Measurements from ENCODE around the gene TMEM232.

The TMEM232 gene

GRCh38 chr5:110754181-110754580 is 27.7 kb upstream of the TMEM232 start:
- no peak overlapping the region for H3K4me3 ChIP-seq (replicated peaks; ENCODE audit: low read depth, low read length)
- TF ChIP-seq, protein P1, sequence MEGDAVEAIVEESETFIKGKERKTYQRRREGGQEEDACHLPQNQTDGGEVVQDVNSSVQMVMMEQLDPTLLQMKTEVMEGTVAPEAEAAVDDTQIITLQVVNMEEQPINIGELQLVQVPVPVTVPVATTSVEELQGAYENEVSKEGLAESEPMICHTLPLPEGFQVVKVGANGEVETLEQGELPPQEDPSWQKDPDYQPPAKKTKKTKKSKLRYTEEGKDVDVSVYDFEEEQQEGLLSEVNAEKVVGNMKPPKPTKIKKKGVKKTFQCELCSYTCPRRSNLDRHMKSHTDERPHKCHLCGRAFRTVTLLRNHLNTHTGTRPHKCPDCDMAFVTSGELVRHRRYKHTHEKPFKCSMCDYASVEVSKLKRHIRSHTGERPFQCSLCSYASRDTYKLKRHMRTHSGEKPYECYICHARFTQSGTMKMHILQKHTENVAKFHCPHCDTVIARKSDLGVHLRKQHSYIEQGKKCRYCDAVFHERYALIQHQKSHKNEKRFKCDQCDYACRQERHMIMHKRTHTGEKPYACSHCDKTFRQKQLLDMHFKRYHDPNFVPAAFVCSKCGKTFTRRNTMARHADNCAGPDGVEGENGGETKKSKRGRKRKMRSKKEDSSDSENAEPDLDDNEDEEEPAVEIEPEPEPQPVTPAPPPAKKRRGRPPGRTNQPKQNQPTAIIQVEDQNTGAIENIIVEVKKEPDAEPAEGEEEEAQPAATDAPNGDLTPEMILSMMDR (IDR thresholded peaks at IDR 0.05; ENCODE audit: low read length, missing control alignments) = no peak
- no peak for DNase-seq (ENCODE audit: low read depth)

GRCh38 chr5:110753600-110753999 is 27.1 kb upstream of the TMEM232 start:
- TF ChIP-seq, protein P1 (IDR thresholded peaks at IDR 0.05; ENCODE audit: low read length, missing control alignments) = no peak
- no peak overlapping the region for H3K4me3 ChIP-seq (replicated peaks; ENCODE audit: low read depth, low read length)
- no peak for DNase-seq (ENCODE audit: low read depth)

DNA sequence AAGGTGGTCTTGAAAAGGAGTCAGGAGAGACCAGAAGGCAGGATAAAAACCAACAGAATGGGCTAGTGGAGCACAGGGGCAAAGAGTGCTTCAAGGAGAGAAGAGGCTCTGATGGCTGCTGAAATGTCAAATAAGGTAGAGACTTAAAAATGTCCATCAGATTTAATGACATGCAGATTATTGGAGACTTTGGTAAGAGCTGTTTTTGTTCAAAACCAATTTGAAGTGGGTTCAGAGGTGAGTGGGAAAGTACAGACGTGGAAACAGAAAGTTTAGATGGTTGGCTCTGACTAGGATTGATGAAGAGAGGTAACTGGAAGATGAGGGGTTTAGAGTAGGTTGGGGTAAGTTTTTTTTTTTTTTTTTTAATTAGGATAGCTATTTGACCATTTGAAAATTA is 26.5 kb upstream of the TMEM232 start:
- no peak overlapping the region for H3K4me3 ChIP-seq (replicated peaks; ENCODE audit: low read depth, low read length)
- TF ChIP-seq, protein P1 (IDR thresholded peaks at IDR 0.05; ENCODE audit: low read length, missing control alignments) = no peak

GRCh38 chr5:110751902-110752762 is 25.7 kb upstream of the TMEM232 start:
- no peak for DNase-seq (ENCODE audit: low read depth)
- no peak overlapping the region for H3K4me3 ChIP-seq (replicated peaks; ENCODE audit: low read depth, low read length)
- TF ChIP-seq, protein P1 (IDR thresholded peaks at IDR 0.05; ENCODE audit: low read length, missing control alignments) = no peak

More for the DNA sequence above, 26.5 kb upstream of the TMEM232 start:
- DNase-seq (ENCODE audit: low read depth) = no peak

DNA sequence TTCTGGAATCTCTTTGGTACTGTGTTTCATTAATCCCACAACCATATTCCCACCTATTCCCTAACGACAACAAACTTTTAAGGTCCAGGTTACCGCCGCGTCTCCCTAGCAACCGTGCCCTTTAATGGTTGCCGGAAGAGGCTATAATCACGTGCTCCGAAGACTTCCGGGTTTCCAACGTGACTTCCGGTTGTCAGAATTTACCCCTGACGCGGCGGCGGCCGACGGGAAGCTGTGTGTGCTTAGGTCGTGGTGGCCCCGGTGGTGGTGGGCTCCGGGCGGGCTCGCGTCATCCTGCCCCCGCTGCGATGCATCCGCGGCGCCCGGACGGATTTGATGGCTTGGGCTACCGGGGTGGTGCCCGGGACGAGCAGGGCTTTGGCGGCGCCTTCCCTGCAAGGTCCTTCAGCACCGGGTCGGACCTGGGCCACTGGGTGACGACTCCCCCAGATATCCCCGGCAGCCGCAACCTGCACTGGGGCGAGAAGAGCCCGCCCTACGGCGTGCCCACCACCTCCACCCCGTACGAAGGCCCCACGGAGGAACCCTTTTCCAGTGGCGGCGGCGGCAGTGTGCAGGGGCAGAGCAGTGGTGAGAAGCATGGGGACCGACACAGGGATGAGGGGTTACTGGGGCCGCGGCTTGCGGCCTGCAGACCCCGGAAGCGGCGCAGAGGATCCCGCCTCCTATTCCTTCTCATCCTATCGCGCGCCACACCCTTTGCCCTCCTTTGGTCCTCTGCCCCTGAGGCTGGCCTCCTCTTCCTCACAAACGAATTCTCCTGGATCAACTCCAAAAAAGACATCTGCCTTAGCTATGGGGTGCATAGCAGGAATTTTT is 12.6 kb upstream of the TMEM232 start, which contains the start of gene SLC25A46:
SLC25A46 (plus strand) TSS at position 196 of the 840 bp plus-strand sequence; CDS start at position 309, 113 bp downstream.
- TF ChIP-seq, protein P1 (IDR thresholded peaks at IDR 0.05; ENCODE audit: low read length, missing control alignments) = no peak
- peak within 1 kb of the TSS; percentile 80 for H3K4me3 ChIP-seq (replicated peaks; ENCODE audit: low read depth, low read length)
- DNase-seq (ENCODE audit: low read depth) = peak; percentile 90

DNA sequence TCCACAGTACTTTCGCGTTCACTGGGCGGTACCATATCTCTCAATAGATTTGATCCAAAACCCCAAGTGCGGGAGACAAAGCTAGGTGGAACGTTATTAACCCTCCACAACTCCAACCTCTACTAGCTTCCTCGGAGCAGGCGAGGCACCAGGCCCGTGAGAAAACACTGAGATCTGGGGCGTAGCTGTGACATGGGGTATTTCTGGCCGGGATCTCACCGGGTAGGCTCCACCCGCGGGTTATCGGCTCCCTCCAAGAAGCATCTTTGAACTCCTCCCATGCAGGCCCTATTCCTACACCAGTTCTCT is 12.0 kb upstream of the TMEM232 start:
- no peak for DNase-seq (ENCODE audit: low read depth)
- peak overlapping the region; percentile 80 for H3K4me3 ChIP-seq (replicated peaks; ENCODE audit: low read depth, low read length)
- TF ChIP-seq, protein P1 (IDR thresholded peaks at IDR 0.05; ENCODE audit: low read length, missing control alignments) = no peak
